ENCODE results near the gene ADCY7.

The ADCY7 gene

GRCh38 chr16:50284131-50284911 is 18.0 kb downstream of the ADCY7 start:
- DNase-seq = no peak

- DNase-seq = no peak
Measured at GRCh38 chr16:50285406-50286003, 19.2 kb downstream of the ADCY7 start.

- no peak for DNase-seq
Measured at GRCh38 chr16:50286681-50287080, 20.3 kb downstream of the ADCY7 start.

DNA sequence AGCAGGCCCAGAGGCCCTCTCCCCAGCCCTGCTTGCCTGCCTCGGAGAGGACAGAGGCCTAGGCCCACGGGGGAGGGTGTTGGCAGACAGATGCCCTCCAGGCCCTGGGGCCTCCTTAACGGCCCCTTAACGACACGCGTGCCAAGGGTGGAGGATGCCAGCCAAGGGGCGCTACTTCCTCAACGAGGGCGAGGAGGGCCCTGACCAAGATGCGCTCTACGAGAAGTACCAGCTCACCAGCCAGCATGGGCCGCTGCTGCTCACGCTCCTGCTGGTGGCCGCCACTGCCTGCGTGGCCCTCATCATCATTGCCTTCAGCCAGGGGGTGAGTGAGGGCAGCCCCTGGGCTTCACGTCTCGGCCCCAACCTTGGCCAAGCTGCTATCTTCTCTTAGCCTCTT is 21.7 kb downstream of the ADCY7 start:
- DNase-seq = no peak

- no peak for DNase-seq
Measured at GRCh38 chr16:50288920-50289319, 22.6 kb downstream of the ADCY7 start.

- DNase-seq = no peak
Measured at GRCh38 chr16:50289950-50290764, 23.8 kb downstream of the ADCY7 start.

DNA sequence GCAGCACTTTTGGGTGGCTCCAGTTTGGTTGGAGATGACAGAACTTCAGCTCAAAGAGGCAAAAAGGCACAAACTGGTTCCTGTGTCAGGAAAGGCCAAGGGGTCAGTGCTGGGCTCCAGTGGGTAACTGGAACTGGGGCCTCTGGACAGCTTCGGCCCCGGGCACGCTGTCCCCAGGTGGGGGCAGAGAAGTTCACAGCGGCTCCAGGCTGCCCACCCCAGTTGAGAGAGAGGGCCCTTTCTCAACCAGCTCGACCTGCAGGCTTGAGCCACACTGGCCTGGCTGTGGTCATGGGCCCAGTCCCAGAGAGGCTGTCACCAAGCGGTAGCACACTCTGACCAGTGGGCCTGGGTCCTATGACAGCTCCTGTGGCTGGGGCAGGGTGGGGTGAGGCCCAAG is 24.5 kb downstream of the ADCY7 start:
- DNase-seq = no peak

GRCh38 chr16:50291719-50292565 is 25.6 kb downstream of the ADCY7 start:
- DNase-seq = no peak

DNA sequence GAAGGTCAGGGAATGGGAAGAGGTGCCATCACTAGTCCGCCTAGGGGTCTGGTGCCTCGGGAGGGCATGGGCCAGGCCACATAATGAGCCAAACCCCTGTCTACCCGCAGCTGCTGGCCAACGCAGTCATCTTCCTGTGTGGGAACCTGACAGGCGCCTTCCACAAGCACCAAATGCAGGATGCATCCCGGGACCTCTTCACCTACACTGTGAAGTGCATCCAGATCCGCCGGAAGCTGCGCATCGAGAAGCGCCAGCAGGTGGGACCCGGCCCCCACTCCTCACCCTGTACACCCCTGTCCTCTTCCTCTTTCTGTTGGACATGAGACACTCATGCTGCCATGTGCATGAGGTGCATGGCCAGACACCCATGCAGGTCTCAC is 26.2 kb downstream of the ADCY7 start:
- no peak for DNase-seq

DNA sequence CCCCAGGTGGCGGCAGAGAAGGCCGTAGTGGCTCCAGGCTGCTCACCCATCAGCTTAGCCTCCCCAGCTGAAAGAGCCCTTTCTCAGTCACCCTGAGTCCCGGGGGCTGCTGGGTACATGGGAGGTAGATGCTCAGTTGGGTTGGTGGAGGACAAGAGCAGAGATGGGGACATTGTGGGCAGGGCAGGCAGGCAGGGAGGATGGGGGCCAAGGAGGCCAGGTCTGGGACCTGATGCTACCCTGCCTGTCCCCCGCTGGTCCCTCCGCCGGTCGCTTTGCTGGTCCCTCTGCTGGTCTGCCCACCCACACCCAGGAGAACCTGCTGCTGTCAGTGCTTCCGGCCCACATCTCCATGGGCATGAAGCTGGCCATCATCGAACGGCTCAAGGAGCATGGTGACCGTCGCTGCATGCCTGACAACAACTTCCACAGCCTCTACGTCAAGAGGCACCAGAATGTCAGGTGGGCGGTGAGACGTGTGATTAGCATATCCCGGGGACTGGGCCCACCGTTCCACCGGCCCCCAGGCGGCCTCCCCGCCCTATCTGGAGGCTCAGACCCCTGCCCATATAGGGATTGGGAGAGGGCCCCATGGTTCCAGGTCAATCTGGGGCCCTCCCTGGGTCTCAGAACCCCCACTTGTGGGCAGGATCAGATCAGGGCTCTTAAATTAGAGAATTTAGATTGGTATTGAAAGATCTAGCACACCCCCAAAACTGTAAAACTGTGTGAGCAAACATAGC is 26.9 kb downstream of the ADCY7 start:
- DNase-seq = no peak

DNA sequence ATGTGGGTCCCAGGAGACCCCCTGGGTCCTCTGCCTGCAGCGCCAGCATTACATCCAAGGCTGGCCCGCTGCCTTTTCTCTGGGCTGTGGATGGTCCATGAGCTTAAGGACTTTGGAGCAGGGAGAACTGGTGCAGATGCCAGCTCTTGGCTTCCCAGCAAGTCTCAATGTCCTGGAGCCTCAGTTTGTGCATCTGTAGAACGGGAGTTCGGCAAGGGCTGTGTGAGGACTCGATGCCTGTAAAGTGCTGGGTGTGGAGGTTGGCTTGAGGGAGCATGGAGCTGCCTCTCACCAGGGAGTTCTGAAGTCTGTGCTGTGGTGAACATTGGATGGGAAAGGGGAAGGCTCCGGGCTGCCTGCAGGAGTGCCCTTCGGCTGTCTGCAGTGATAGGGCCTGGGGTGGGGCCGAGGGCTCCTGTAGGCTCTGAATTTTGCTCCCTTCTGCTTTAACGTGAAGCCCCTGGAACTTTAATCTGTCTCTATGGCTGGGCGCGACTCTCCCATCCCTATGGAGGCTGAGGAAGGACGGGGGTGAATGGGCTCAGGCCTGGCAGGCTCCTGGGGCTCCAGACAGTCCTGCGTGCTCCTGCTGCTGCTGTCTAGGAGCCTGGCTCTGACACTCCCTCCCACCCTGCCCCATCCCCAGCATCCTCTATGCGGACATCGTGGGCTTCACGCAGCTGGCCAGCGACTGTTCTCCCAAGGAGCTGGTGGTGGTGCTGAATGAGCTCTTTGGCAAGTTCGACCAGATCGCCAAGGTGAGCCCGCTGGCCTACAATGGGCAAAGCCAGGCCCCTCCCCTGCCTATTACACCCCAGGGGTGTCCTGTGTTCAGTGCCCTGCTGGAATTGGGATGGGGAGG is 27.9 kb downstream of the ADCY7 start:
- DNase-seq = no peak

DNA sequence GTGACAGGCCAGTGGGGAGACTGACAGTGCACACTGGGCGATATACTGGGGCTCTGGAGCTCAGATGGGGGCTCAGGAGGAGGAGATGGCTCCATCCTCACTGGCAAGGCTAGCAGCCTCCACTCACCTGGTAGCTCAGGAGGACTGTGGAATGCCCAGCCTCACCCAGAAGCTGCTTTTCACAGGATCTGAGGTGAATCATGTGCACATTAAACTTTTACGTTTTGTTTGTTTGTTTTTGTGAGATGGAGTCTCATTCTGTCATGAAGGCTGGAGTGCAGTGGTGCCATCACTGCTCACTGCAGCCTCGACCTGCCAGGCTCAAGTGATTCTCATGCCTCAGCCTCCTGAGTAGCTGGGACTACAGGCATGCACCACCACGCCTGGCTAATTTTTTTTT is 28.6 kb downstream of the ADCY7 start:
- no peak for DNase-seq

- DNase-seq = no peak
Measured at GRCh38 chr16:50295541-50296132, 29.3 kb downstream of the ADCY7 start.

GRCh38 chr16:50296807-50297206 is 30.5 kb downstream of the ADCY7 start:
- no peak for DNase-seq

DNA sequence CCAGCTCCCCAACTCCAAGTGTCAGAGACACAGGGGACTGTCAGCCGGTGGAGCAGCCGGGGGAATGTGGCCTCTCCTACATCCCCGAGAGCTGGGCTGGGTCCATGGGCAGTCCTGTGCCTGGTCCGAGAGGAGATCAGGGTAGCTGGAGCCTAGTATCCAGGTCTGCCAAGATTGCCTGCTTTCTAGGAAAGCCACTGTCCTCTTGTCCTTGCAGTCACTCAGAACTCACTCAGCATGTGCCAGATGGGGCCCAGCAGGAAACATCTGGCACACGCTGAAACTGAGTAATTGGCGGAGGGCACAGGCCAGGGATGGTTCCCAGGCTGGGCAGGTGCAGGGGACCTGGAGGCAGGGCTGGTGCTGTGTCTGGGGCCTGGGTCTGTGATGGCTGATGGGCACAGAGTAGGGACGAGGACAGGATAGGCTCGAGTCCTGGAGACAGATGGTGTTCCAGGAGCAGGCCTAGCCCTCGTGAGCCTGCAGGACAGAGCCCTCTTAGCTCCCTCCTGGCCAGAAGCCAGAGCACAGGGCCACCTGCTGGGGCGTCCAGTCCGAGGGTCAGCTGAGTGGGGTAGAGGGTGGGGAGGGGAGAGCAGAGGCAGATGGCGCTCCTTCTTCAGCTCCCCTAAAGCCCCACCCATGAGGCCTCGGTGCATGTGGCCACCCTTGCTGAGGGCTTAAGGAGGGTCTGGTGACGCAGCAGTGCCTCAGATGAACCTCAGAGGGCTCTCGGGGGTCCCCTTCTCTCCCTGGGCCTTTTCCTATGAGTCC is 31.1 kb downstream of the ADCY7 start:
- peak in 2 of 3 experiments; percentile 19 to 57 for DNase-seq

GRCh38 chr16:50298075-50298460 is 31.7 kb downstream of the ADCY7 start:
- DNase-seq = no peak

DNA sequence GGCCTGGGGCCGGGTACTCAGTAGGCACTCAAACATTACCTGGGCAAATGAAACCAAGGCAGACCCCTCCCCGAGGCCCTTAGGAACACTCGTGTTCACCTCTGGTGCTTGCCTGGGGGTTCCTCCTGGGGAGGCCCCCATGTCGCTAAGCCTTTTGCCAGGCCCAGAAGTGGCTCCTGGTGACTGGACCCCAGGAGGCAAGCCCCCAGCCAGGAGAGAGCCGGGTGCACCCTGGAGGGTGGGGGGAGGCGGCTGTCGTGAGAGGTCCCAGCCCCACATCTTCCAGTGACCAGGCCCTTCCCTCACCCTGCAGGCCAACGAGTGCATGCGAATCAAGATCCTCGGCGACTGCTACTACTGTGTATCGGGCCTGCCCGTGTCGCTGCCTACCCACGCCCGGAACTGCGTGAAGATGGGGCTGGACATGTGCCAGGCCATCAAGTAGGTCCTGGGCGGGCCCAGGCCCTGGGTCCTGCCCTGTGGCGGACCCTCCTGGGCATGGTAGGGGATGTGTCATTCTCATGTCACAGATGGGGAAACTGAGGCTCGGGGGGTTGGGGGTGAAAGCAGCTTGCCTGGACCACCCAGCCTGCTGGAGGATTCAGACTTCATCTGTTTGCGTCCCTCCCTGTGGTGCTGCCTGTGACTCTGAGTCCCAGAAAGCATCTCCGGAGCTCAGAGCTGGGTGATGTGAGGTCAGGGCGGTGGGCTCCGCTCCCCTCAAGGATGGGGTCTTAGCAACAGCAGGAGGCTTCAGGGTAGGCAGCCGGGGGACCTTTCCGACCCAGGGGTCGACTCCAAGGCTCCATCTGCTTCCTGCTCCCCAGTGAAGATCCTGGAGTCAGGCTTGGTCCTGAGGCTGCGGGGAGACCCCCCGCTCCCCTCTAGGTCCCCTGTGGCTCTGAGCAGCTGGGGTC is 32.5 kb downstream of the ADCY7 start:
- DNase-seq = no peak

DNA sequence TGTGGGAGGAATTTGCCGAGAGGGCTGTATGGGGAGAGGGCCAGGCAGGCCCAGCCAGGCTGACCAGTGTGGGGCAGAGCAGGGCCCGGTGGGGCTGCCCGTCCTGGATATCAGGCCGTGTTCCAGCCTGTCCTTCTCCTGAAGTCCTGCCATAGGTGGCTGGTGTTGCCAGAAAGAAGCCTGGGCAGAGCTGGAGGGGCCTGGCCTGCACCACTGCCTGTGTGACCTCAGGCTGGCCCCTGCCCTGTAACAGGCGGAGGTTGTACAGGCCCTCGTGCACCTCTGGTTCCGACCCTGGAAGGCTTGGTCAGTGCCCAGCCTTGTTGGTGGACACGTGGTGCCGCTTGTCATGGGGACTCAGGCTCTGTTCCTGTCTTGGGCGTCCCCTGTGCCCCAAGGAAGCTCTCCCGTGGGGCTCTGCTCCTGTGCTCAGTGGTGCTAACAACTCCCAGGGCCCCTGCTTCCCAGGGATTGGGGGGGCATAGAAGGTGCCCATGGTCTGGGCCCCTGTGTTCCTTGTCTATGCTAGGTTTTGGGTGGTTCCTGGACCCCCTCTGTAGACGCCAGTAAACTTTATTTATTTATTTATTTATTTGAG is 33.3 kb downstream of the ADCY7 start:
- no peak for DNase-seq

Measured in NCI-H1417 (cell line).